ENCODE data around the gene FHL3.

GRCh38 chr1:37995751-37996345 lies 9.5 kb downstream of the FHL3 start:
- TF ChIP-seq CTCF (IDR thresholded peaks at IDR 0.05) (no peak), EZH2 (IDR thresholded peaks at IDR 0.05; ENCODE audit: borderline replicate concordance, insufficient read depth, low read depth, low read length, poor library complexity, severe bottlenecking) (no peak)
